Body of pancreas (tissue), 4 donors: ENCODE data around the gene CPEB1.

ENCODE experiments used
- CTCF ChIP-seq, 7 experiments: fragments of 450-650 bp in 4 of 7; fragments of 200-600 bp in 3 of 7; sonication (generic) in 3 of 7; IDR thresholded peaks; one replicate each; pipeline ENCODE4 v1.5.1; 2016 to 2019; ENCODE audit warnings: antibody characterized with exemption in 7 of 7
- POLR2A ChIP-seq, 3 donors: fragments of 450-650 bp; IDR thresholded peaks; one replicate each; pipeline ENCODE4 v1.6.1; 2016; ENCODE audit warnings: antibody characterized with exemption in 3 of 3, mild to moderate bottlenecking in 2 of 3

GRCh38 chr15:82651708-82652107 is 4.5 kb upstream of the CPEB1 start:
- TF ChIP-seq CTCF (IDR thresholded peaks at IDR 0.05) (no peak), POLR2A (IDR thresholded peaks at IDR 0.05) (no peak)
